ENCODE data around the gene COL27A1.
"Not testable (repeated sequence)": the region's sequence is repeated elsewhere in the genome, so short reads cannot be mapped to it uniquely, and the experiment has no call there.

The COL27A1 gene

GRCh38 chr9:114312513-114312875 is 157.2 kb downstream of the COL27A1 start:
- DNase-seq: no peak

GRCh38 chr9:114313186-114313585 is 157.8 kb downstream of the COL27A1 start:
- no peak for DNase-seq

GRCh38 chr9:114314256-114314867 is 159.0 kb downstream of the COL27A1 start:
- DNase-seq: no peak

GRCh38 chr9:114314881-114315722 is 159.8 kb downstream of the COL27A1 start:
- no peak for DNase-seq

- no peak for DNase-seq
These were observed 160.5 kb downstream of the COL27A1 start for GRCh38 chr9:114315723-114316363.

GRCh38 chr9:114316605-114317230 is 161.4 kb downstream of the COL27A1 start:
- DNase-seq: no peak

- peak; percentile 27 for DNase-seq
These were observed 162.5 kb downstream of the COL27A1 start for GRCh38 chr9:114317665-114318357.

- DNase-seq: no peak
These were observed 163.1 kb downstream of the COL27A1 start for GRCh38 chr9:114318416-114318815.

- no peak for DNase-seq
These were observed 163.8 kb downstream of the COL27A1 start for GRCh38 chr9:114319147-114319546.

- not testable (repeated sequence) for DNase-seq
These were observed 165.4 kb downstream of the COL27A1 start for GRCh38 chr9:114320710-114321109.

GRCh38 chr9:114321759-114322158 is 166.4 kb downstream of the COL27A1 start:
- DNase-seq: peak; percentile 54

GRCh38 chr9:114322160-114322818 is 167.0 kb downstream of the COL27A1 start:
- not testable (repeated sequence) for DNase-seq

- DNase-seq: not testable (repeated sequence)
These were observed 167.6 kb downstream of the COL27A1 start, which contains the start of gene ORM1 for GRCh38 chr9:114322831-114323531. Gene ORM1 (plus strand): TSS chr9:114323098. CDS start chr9:114323134, 36 bp downstream.

- DNase-seq: not testable (repeated sequence)
These were observed 168.5 kb downstream of the COL27A1 start for GRCh38 chr9:114323849-114324248.

- no peak for DNase-seq
These were observed 169.2 kb downstream of the COL27A1 start for GRCh38 chr9:114324492-114324891.

GRCh38 chr9:114324965-114325364 is 169.6 kb downstream of the COL27A1 start:
- DNase-seq: not testable (repeated sequence)

GRCh38 chr9:114325684-114326254 is 170.4 kb downstream of the COL27A1 start:
- not testable (repeated sequence) for DNase-seq

GRCh38 chr9:114327749-114328148 is 172.4 kb downstream of the COL27A1 start:
- no peak for DNase-seq

- DNase-seq: not testable (repeated sequence)
These were observed 173.1 kb downstream of the COL27A1 start for GRCh38 chr9:114328357-114328820.

- not testable (repeated sequence) for DNase-seq
These were observed 173.7 kb downstream of the COL27A1 start for GRCh38 chr9:114328937-114329624.
